ENCODE measurements around the gene PCDH9. TPM values are rescaled to one million over a fixed set of nuclear protein-coding genes. Genes with fewer than 3 reads are reported as not detected.

The PCDH9 gene
- total RNA-seq, 1 experiment from 2014 or later, result 4.2 TPM

DNA sequence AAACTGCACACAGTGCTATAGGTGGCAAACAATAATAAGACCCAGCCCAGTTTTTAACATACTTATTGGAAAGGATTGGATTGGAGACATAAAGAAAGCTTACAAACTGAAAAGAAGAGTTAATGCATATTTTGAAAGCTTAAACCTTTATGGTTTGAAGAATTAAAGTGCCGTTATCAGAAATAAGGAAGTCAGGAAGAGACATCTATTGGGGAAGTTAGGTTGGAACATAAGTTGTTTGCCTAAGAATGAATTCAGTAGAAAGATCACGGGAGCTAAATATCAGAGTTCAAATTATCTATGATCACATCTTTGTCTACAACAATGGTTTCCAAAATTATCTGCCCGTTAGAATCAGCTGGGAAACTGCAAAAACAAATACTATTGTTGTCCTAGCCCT is 767.9 kb downstream of the PCDH9 start:
- H3K9me3 ChIP-seq (ENCODE audit: control insufficient read depth, insufficient read depth, low read depth, low read length), result no peaks in the 10 kb centered on the region
- BruUV-seq (replicated peaks), result no TSS peak
- H3K4me1 ChIP-seq (ENCODE audit: control insufficient read depth, insufficient read depth, low read length), result no peaks in the 10 kb centered on the region
- no peaks in the 10 kb centered on the region for H3K36me3 ChIP-seq (ENCODE audit: control insufficient read depth, insufficient read depth, low read length)
- intact Hi-C loops (cut with micrococcal nuclease; ENCODE audit: unreplicated experiment), result no loop called here
- CTCF ChIA-PET, result no interaction called here
- DNase-seq (ENCODE audit: low read depth, low spot score), result no peak
- ATAC-seq, result no peak
- no peaks in the 10 kb centered on the region for H3K27me3 ChIP-seq (ENCODE audit: control insufficient read depth, insufficient read depth, low read length)
- no peak overlapping the region for H3K4me3 ChIP-seq (ENCODE audit: low read depth in 2 of 2, low read length in 2 of 2)
- POLR2A ChIA-PET, result no interaction called here
- no peak overlapping the region for H3K27ac ChIP-seq (ENCODE audit: low read length)
- in situ Hi-C loops (cut with HindIII; ENCODE audit: low pct_unique_long_range_greater_than_20kb, low sequenced_read_pairs), result no loop called here
- TF ChIP-seq POLR2AphosphoS5 (IDR thresholded peaks at IDR 0.05; ENCODE audit: low read depth, low read length) (no peak), TCF7L2 (IDR thresholded peaks at IDR 0.05; ENCODE audit: low read depth, low read length) (no peak), SIN3A (IDR thresholded peaks at IDR 0.05; ENCODE audit: borderline replicate concordance, insufficient read depth, low read depth, low read length) (no peak)
- TF ChIP-seq, protein P1, sequence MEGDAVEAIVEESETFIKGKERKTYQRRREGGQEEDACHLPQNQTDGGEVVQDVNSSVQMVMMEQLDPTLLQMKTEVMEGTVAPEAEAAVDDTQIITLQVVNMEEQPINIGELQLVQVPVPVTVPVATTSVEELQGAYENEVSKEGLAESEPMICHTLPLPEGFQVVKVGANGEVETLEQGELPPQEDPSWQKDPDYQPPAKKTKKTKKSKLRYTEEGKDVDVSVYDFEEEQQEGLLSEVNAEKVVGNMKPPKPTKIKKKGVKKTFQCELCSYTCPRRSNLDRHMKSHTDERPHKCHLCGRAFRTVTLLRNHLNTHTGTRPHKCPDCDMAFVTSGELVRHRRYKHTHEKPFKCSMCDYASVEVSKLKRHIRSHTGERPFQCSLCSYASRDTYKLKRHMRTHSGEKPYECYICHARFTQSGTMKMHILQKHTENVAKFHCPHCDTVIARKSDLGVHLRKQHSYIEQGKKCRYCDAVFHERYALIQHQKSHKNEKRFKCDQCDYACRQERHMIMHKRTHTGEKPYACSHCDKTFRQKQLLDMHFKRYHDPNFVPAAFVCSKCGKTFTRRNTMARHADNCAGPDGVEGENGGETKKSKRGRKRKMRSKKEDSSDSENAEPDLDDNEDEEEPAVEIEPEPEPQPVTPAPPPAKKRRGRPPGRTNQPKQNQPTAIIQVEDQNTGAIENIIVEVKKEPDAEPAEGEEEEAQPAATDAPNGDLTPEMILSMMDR (IDR thresholded peaks at IDR 0.05), result no peak
- TF ChIP-seq, protein P2, sequence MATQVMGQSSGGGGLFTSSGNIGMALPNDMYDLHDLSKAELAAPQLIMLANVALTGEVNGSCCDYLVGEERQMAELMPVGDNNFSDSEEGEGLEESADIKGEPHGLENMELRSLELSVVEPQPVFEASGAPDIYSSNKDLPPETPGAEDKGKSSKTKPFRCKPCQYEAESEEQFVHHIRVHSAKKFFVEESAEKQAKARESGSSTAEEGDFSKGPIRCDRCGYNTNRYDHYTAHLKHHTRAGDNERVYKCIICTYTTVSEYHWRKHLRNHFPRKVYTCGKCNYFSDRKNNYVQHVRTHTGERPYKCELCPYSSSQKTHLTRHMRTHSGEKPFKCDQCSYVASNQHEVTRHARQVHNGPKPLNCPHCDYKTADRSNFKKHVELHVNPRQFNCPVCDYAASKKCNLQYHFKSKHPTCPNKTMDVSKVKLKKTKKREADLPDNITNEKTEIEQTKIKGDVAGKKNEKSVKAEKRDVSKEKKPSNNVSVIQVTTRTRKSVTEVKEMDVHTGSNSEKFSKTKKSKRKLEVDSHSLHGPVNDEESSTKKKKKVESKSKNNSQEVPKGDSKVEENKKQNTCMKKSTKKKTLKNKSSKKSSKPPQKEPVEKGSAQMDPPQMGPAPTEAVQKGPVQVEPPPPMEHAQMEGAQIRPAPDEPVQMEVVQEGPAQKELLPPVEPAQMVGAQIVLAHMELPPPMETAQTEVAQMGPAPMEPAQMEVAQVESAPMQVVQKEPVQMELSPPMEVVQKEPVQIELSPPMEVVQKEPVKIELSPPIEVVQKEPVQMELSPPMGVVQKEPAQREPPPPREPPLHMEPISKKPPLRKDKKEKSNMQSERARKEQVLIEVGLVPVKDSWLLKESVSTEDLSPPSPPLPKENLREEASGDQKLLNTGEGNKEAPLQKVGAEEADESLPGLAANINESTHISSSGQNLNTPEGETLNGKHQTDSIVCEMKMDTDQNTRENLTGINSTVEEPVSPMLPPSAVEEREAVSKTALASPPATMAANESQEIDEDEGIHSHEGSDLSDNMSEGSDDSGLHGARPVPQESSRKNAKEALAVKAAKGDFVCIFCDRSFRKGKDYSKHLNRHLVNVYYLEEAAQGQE (IDR thresholded peaks at IDR 0.05; ENCODE audit: insufficient read depth in 1 of 2, low read depth in 2 of 2, low read length in 1 of 2), result no peak

- Histone ChIP-seq H3K4me1 (ENCODE audit: control insufficient read depth, insufficient read depth, low read length) (no peaks in the 10 kb centered on the region), H3K9me3 (ENCODE audit: control insufficient read depth, insufficient read depth, low read depth, low read length) (no peaks in the 10 kb centered on the region), H3K27ac (ENCODE audit: low read length) (no peak overlapping the region), H3K36me3 (ENCODE audit: control insufficient read depth, insufficient read depth, low read length) (no peaks in the 10 kb centered on the region), H3K4me3 (ENCODE audit: low read depth in 2 of 2, low read length in 2 of 2) (no peak overlapping the region), H3K27me3 (ENCODE audit: control insufficient read depth, insufficient read depth, low read length) (no peaks in the 10 kb centered on the region)
- no peak for DNase-seq (ENCODE audit: low read depth, low spot score)
- ATAC-seq, result no peak
- BruUV-seq (replicated peaks), result no TSS peak
- POLR2A ChIA-PET, result no interaction called here
- intact Hi-C loops (cut with micrococcal nuclease; ENCODE audit: unreplicated experiment) (no loop called here), in situ Hi-C loops (cut with HindIII; ENCODE audit: low pct_unique_long_range_greater_than_20kb, low sequenced_read_pairs) (no loop called here)
- TF ChIP-seq, protein P2 (IDR thresholded peaks at IDR 0.05; ENCODE audit: insufficient read depth in 1 of 2, low read depth in 2 of 2, low read length in 1 of 2), result no peak
- TF ChIP-seq POLR2AphosphoS5 (IDR thresholded peaks at IDR 0.05; ENCODE audit: low read depth, low read length) (no peak), SIN3A (IDR thresholded peaks at IDR 0.05; ENCODE audit: borderline replicate concordance, insufficient read depth, low read depth, low read length) (no peak), TCF7L2 (IDR thresholded peaks at IDR 0.05; ENCODE audit: low read depth, low read length) (no peak)
- TF ChIP-seq, protein P1 (IDR thresholded peaks at IDR 0.05), result no peak
- CTCF ChIA-PET, result no interaction called here
Observed at GRCh38 chr13:66461021-66461420, 769.1 kb downstream of the PCDH9 start.
